Endothelial cell of umbilical vein (primary cell): Measurements from ENCODE around the gene XRCC4. TPM values are rescaled to one million over a fixed set of nuclear protein-coding genes. Genes with fewer than 3 reads are reported as not detected.

Experiments used
- BruUV-seq: library from RNA; stranded (reverse); fragments of 400-500 nt; replicated peaks from 2 replicates; lab custom pipeline; 2021; lab: Mats Ljungman, UMichigan
- CTCF ChIA-PET: fragments of 300-600, 350-600 bp; sonication (Branson Sonifier 250); formaldehyde crosslinking; loops from one replicate; lab custom pipeline; 2021; ENCODE audit warnings: antibody characterized with exemption, inconsistent platforms; lab: Charles Lee
- POLR2A ChIA-PET: fragments of 300-600, 350-600 bp; sonication (Branson Sonifier 250); formaldehyde crosslinking; loops from one replicate; lab custom pipeline; 2021; ENCODE audit warnings: antibody characterized with exemption, inconsistent platforms; lab: Charles Lee
- DNase-seq: peaks from one replicate; pipeline ENCODE4 v3.0.0-alpha.2; 2011; ENCODE audit warnings: low read depth, low spot score
- FAIRE-seq: peaks from 2 replicates; lab custom pipeline; 2011; peaks lifted over from hg19 to GRCh38; lab: Jason Lieb, UNC
- H2AFZ ChIP-seq: 2 replicates; pipeline ENCODE4 v1.6.0; 2012; ENCODE audit warnings: low read depth, low read length, control low read depth, inconsistent platforms
- H3K27ac ChIP-seq: 2 replicates; pipeline ENCODE4 v1.5.1; 2011; ENCODE audit warnings: low read depth, mild to moderate bottlenecking, control low read depth, low read length, moderate library complexity; ENCODE audit not compliant: insufficient read depth
- H3K27me3 ChIP-seq, 2 experiments: 2 replicates each; pipeline versions ENCODE4 v1.6.0 to v1.6.1; 2011; ENCODE audit warnings: low read length in 2 of 2, mixed read lengths in 1 of 2; ENCODE audit not compliant: control insufficient read depth in 2 of 2, insufficient read depth in 2 of 2
- H3K36me3 ChIP-seq, 2 experiments: 2 replicates in 1 of 2; 3 replicates in 1 of 2; pipeline ENCODE4 v1.5.1; 2011; ENCODE audit warnings: low read length in 2 of 2, mild to moderate bottlenecking in 1 of 2, moderate library complexity in 1 of 2; ENCODE audit not compliant: control insufficient read depth in 2 of 2, insufficient read depth in 2 of 2; ENCODE audit errors: extremely low read depth in 1 of 2
- H3K4me1 ChIP-seq: 3 replicates; pipeline ENCODE4 v1.5.1; 2011; ENCODE audit warnings: mild to moderate bottlenecking, low read length; ENCODE audit not compliant: control insufficient read depth, insufficient read depth; ENCODE audit errors: extremely low read depth
- H3K4me2 ChIP-seq: 2 replicates; pipeline ENCODE4 v1.6.1; 2011; ENCODE audit warnings: low read length, control low read depth, mixed read lengths; ENCODE audit not compliant: insufficient read depth
- H3K4me3 ChIP-seq, 3 experiments: fragments of 200-600 bp in 1 of 3; sonication (generic), shearing (Covaris generic) in 1 of 3; replicated peaks in 1 of 3; 2 replicates each; pipeline ENCODE4 v1.5.1; 2011 to 2016; ENCODE audit warnings: control low read depth in 3 of 3, low read length in 3 of 3, mild to moderate bottlenecking in 2 of 3, inconsistent platforms in 1 of 3, low read depth in 1 of 3, moderate library complexity in 1 of 3; ENCODE audit not compliant: insufficient read depth in 1 of 3
- H3K79me2 ChIP-seq: 2 replicates; pipeline ENCODE4 v1.6.0; 2012; ENCODE audit warnings: low read length, inconsistent platforms; ENCODE audit not compliant: control insufficient read depth, insufficient read depth
- H3K9ac ChIP-seq: replicated peaks from 2 replicates; pipeline ENCODE3; 2011; ENCODE audit warnings: low read length, control low read depth; ENCODE audit not compliant: insufficient read depth; ENCODE audit errors: extremely low read depth
- H3K9me1 ChIP-seq: replicated peaks from 3 replicates; pipeline ENCODE4 v1.6.0; 2011; ENCODE audit warnings: mild to moderate bottlenecking, low read length; ENCODE audit not compliant: control insufficient read depth, insufficient read depth; ENCODE audit errors: extremely low read depth
- H3K9me3 ChIP-seq: replicated peaks from 2 replicates; pipeline ENCODE4 v1.5.1; 2012; ENCODE audit warnings: low read length, inconsistent platforms; ENCODE audit not compliant: control insufficient read depth, insufficient read depth
- H4K20me1 ChIP-seq: replicated peaks from 2 replicates; pipeline ENCODE3; 2011; ENCODE audit warnings: mild to moderate bottlenecking, low read length; ENCODE audit not compliant: control insufficient read depth, insufficient read depth; ENCODE audit errors: extremely low read depth
- CTCF ChIP-seq, 2 donors: IDR thresholded peaks; 1 replicate in 1 of 2; 2 replicates in 1 of 2; pipeline ENCODE4 v1.5.1; 2011; ENCODE audit warnings: low read length in 2 of 2, mild to moderate bottlenecking in 2 of 2, moderate library complexity in 2 of 2, control low read depth in 1 of 2, inconsistent platforms in 1 of 2, low read depth in 1 of 2; ENCODE audit not compliant: insufficient read depth in 1 of 2; ENCODE audit errors: extremely low read depth in 1 of 2
- EZH2 ChIP-seq: IDR thresholded peaks from 2 replicates; pipeline ENCODE4 v1.6.1; 2012; ENCODE audit warnings: borderline replicate concordance, low read depth, mild to moderate bottlenecking, moderate library complexity, low read length, inconsistent platforms; ENCODE audit not compliant: severe bottlenecking
- FOS ChIP-seq: IDR thresholded peaks from 2 replicates; pipeline ENCODE4 v1.6.1; 2011; ENCODE audit warnings: mild to moderate bottlenecking, low read length, moderate library complexity, borderline replicate concordance; ENCODE audit not compliant: insufficient read depth
- GATA2 ChIP-seq: IDR thresholded peaks from 2 replicates; pipeline ENCODE4 v1.7.0; 2011; ENCODE audit warnings: low read depth, mild to moderate bottlenecking, moderate library complexity, mixed read lengths, low read length; ENCODE audit not compliant: insufficient read length, insufficient read depth
- MYC ChIP-seq: IDR thresholded peaks from one replicate; pipeline ENCODE4 v1.6.1; 2011; ENCODE audit warnings: mild to moderate bottlenecking, low read depth, low read length
- POLR2A ChIP-seq: IDR thresholded peaks from 2 replicates; pipeline ENCODE4 v1.6.1; 2012; ENCODE audit warnings: low read depth, mild to moderate bottlenecking, control low read depth, low read length
- POLR2AphosphoS5 ChIP-seq: IDR thresholded peaks from 2 replicates; pipeline ENCODE4 v1.6.1; 2012; ENCODE audit warnings: low read depth, mild to moderate bottlenecking, control low read depth, low read length, moderate library complexity; ENCODE audit not compliant: insufficient read depth
- dilution Hi-C: fragments of 300-500 bp; cut with MboI; formaldehyde crosslinking; loops from one replicate; pipeline ENCODE4 v1.15.0; 2019; ENCODE audit warnings: low sequenced_read_pairs; ENCODE audit not compliant: extremely low pct_ligation_motif_present
- intact Hi-C: fragments of 100-400 bp; cut with micrococcal nuclease; formaldehyde crosslinking; loops from one replicate; pipeline ENCODE4 v1.10.0; 2022
- polyA plus RNA-seq, 4 experiments: library from polyadenylated mRNA; depleted of rRNA in 3 of 4; stranded (reverse) in 3 of 4; unstranded in 1 of 4; fragments of >200 nt; gene quantifications; 2 replicates each; pipeline versions ENCODE4 v1.2.1 to v1.2.3, GENCODE V29; 2011 to 2012; ENCODE audit warnings: missing spikeins in 1 of 4
- total RNA-seq: library from RNA; stranded (reverse); gene quantifications from 2 replicates; pipeline ENCODE4 v1.2.3, GENCODE V29; 2021

The XRCC4 gene
- total and polyA plus RNA-seq, 2 donors (not counting 3 experiments of a cell fraction or from before 2014, with no cell fraction given): 1.3 to 7.7 TPM

- no peaks in the 10 kb centered on the region for H3K4me1 ChIP-seq
- no peak overlapping the region for H2AFZ ChIP-seq
- H3K4me2 ChIP-seq: no peak overlapping the region
- POLR2A ChIA-PET: no interaction called here
- FAIRE-seq (no peak), DNase-seq (no peak)
- H3K79me2 ChIP-seq: no peaks in the 10 kb centered on the region
- CTCF ChIA-PET: no interaction called here
- no peaks in the 10 kb centered on the region for H3K9me3 ChIP-seq
- H3K9ac ChIP-seq: no peak overlapping the region
- intact Hi-C loops: no loop called here
- no TSS peak for BruUV-seq
- H4K20me1 ChIP-seq: no peaks in the 10 kb centered on the region
- H3K27ac ChIP-seq: no peak overlapping the region
- dilution Hi-C loops: no loop called here
- TF ChIP-seq POLR2AphosphoS5: no peak
- TF ChIP-seq POLR2A: no peak
- no peak for TF ChIP-seq GATA2
- no peak for TF ChIP-seq FOS
- TF ChIP-seq MYC: no peak
- no peak for TF ChIP-seq EZH2
- no peak for TF ChIP-seq CTCF (IDR thresholded peaks at IDR 0.05; ENCODE audit: extremely low read depth in 1 of 2, insufficient read depth in 1 of 2, low read depth in 1 of 2, low read length in 2 of 2)
- H3K27me3 ChIP-seq: no peaks in the 10 kb centered on the region
- no peaks in the 10 kb centered on the region for H3K36me3 ChIP-seq
- no peak overlapping the region for H3K4me3 ChIP-seq
- H3K9me1 ChIP-seq: no peaks in the 10 kb centered on the region
These were observed 297.2 kb downstream of the XRCC4 start for GRCh38 chr5:83374547-83374946.
